HG03342 (cell line): Measurements from ENCODE around the gene LTB4R.

Source experiments
- ATAC-seq: cut with Tn5 transposase; IDR thresholded peaks from one replicate; pipeline ENCODE4 v1.9.1; 2021; ENCODE audit warnings: mild to moderate bottlenecking, moderate library complexity; ENCODE audit not compliant: unreplicated experiment

LTB4R gene

DNA sequence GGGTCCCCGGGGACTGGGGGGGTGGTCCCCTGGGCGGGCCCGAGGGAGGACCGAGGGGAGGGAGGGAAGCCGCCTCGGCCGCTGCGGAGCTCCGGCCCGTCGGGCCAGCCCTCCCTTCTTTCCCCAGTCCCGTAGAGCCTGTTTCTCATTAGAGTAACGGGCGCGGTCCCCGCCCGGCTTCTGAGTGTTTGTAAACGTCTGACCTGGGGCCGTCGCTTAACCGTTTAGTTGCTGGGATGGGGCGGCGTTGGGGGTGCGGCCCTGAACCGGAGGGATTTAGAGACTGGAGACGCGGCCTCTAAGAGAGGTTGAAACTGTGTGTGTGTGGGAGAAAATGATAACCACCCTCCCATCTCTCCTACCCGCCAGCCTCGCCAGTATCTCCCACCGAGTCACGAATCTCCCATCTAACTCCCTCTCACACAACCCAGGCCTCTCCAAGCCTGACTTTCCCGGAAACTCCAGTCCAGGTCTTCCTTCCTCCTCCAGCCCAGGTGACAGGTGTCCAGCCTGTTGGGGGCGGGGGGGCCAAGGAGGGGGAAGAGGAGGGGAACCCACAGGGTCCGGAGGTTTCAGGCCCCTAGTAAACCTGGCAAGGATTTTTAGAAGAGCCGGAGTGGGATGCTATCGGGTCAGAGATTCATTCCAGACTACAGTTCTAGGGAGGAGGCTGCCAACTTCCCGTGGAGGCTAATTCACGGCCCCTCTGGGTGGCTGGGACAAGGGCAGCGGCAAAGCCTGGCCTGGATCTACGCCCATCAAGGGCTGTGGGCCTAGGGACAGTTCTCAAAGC, 55.6 kb downstream of the LTB4R start:
- ATAC-seq: peak; percentile 57
